NK-92 treated with Interleukin-12 subunit alpha and Interleukin-12 subunit beta, amount 100 ng/mL, for 24 hours (cell line): ENCODE results near the gene EIF5A2.
"Not testable (repeated sequence)": the region's sequence is repeated elsewhere in the genome, so short reads cannot be mapped to it uniquely, and the experiment has no call there.

Experiments
- DNase-seq: peaks from one replicate; lab custom pipeline; 2025; lab: John Stamatoyannopoulos, UW

EIF5A2 gene

DNA sequence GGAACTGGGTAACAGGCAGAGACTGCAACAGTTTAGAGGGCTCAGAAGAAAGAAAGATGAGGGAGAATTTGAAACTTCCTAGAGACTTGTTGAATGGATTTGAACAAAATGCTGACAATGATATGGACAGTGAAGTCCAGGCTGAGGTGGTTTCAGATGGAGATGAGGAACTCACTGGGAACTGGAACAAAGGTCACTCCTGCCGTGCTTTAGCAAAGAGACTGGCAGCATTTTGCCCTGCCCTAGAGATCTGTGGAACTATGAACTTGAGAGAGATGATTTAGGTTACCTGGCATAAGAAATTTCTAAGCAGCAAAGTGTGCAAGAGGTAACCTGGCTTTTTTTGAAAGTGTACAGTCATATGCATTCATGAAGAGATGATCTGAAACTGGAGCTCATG, 11.7 kb downstream of the EIF5A2 start:
- DNase-seq: no peak

DNA sequence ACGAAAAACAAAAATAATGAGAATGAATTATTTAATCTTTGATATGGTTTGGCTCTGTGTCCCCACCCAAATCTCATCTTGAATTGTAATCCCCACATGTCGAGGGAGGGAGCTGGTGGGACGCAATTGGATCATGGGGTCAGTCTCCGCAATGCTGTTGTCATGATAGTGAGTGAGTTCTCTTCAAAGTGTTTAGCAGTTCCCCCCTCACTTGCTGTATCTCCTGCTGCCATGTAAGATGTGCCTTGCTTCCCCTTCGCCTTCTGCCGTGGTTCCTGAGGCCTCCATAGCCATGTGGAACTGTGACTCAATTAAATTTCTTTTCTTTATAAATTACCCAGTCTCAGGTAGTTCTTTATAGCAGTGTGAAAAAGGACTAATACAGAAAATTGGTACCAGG, 12.1 kb downstream of the EIF5A2 start:
- DNase-seq: not testable (repeated sequence)

DNA sequence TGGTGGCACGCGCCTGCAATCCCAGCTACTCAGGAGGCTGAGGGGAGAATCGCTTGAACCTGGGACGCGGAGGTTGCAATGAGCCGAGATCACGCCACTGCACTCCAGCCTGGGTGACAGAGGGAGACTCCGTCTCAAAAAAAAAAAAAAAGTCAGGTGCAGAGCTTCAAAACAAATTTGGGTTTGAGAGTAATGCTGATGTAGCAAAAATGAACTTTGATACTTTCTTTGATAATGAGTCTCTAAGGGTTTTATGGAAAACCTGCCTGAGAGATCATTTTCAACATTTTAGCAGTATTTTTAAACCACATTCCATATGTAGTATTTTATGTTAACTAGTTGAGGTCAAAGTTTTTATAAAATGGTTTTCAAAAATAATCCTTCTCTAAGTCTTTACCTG, 14.5 kb downstream of the EIF5A2 start:
- no peak for DNase-seq

DNA sequence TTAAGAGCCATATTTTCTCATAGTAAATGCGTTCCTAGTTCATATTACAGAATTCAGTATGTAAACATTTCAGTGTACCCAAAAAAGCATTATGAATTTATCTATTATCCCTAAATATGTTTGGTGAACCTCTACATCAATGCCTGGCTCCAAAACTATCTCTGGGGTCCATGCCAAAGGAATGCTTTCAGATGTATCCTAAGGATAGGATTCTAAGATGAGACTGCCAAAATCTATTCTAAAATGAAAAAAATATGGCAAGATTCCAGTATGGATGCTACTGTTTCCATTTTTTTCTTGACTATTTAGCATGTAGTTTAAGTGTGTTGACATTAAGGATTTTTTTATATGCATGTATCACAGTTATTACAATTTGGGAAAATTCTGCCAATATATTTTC, 18.8 kb downstream of the EIF5A2 start:
- DNase-seq: no peak

DNA sequence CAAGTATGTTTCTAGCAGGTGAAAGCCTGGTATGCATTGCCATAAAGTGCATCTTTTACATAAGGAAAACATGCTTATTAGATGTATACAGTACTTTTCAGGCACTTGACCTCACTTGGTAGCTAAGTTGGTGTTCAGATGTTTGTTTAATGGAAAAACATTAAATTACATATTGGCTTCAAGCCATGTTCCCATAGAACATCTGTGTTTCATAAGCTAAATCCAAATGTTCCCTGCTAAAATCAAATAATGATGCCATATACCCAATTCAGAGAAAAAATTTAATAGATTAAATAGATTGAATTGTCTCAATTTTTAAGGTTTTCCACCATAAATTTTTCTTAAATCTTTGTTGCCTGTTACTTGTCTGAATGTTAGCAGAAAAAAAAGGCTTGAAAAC, 19.3 kb downstream of the EIF5A2 start:
- DNase-seq: no peak

DNA sequence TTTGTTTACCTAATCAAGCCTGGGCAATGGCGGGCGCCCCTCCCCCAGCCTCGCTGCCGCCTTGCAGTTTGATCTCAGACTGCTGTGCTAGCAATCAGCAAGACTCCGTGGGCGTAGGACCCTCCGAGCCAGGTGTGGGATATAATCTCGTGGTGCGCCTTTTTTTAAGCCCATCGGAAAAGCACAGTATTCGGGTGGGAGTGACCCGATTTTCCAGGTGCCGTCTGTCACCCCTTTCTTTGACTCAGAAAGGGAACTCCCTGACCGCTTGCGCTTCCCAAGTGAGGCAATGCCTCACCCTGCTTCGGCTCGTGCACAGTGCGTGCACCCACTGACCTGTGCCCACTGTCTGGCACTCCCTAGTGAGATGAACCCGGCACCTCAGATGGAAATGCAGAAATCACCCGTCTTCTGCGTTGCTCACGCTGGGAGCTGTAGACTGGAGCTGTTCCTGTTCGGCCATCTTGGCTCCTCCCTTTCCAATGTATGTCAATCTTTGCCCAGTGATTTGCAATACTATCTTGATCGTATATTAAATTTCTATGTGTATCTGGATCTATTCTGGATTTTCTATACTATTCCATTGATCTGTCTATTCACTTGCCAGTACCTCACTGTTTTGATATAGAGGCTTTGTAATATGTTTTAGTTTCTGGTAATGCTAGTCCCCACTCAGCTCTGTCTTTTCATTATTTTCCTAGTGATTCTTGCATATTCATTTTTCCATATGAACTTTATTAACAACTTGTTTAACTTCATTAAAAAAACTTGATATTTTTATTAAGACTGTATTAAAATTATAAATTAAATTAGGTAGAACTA, 24.1 kb downstream of the EIF5A2 start:
- not testable (repeated sequence) for DNase-seq

DNA sequence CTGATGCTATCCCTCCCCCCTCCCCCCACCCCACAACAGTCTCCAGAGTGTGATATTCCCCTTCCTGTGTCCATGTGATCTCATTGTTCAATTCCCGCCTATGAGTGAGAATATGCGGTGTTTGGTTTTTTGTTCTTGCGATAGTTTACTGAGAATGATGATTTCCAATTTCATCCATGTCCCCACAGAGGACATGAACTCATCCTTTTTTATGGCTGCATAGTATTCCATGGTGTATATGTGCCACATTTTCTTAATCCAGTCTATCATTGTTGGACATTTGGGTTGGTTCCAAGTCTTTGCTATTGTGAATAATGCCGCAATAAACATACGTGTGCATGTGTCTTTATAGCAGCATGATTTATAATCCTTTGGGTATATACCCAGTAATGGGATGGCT, 29.7 kb downstream of the EIF5A2 start:
- not testable (repeated sequence) for DNase-seq

DNA sequence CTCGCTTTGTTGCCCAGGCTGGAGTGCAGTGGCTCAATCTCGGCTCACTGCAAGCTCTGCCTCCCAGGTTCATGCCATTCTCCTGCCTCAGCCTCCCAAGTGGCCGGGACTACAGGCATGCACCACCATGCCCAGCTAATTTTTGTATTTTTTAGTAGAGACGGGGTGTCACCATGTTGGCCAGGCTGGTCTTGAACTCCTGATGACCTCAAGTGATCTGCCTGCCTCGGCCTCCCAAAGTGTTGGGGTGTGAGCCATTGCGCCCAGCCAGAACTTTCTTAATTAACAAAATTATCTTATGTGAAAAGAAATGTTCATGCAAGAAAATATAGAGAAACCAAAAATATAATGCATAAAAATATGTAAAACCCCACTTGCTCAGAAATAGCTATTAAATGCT, 31.1 kb downstream of the EIF5A2 start:
- not testable (repeated sequence) for DNase-seq

DNA sequence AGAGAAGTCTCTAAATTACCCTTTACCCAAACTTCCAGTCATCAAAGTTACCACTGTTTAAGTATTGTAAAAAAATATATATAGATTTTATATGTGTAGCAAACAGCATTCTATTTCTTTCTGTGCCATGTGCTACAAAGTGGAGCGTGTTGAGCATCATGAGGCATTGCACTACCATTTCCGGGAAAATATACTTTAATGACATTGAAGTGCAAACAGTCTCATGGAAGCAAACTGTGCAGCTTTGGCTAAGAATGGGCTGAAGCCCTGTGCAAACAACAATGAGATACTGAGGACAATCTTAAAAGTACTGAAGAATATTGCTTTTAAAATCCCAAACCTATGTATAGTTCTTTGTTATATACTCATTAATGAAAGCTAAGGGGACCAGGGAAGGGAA, 31.9 kb downstream of the EIF5A2 start:
- DNase-seq: no peak

DNA sequence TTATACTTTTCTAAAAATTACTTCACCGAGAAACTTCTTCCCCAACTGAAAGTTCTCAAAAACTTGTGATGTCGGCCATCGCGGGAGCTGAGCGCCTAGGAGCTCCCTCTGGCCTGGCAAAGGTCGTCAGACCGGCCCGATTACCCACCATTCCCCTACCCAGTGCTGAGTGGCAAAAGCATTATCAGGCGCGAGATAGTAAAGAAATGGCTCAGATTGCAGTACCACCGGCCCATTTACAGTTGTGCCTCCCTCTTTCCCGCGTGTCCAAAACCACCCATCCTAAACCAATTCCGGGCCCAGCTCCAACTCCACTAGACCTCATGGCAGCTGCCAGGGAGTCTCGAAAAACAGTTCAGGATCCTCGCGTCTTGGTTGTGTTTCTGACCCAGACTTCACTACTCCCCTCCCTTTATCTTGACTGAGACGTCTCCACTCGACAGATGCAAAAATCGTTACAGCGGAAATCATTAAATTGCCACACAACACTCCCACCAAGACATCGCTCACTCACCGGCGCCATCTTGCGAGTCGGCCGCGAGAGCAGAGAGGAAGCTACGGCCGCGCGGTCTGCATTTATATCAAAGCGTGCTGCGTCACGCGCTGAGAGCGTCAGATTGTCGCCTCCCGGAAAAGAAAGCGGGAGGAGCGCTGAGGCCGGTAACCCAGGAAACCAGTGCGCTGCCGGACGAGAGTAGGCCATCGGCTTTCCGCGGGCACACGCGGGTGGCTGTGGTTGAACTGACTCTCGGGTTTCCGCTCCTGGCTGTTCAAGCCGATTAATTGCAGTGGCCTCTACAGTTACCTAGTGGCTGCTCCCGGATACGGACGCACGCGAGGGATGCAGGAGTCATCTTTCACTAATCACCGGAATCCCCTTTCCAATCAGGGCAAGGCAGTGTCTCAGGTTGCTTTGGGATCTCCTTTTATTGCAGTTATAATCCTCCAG, 38.5 kb downstream of the EIF5A2 start, which contains the start of gene RPL22L1:
RPL22L1 (minus strand) TSS at position 551 of the 949 bp plus-strand sequence; CDS start at position 523, 28 bp downstream.
- no peak for DNase-seq

DNA sequence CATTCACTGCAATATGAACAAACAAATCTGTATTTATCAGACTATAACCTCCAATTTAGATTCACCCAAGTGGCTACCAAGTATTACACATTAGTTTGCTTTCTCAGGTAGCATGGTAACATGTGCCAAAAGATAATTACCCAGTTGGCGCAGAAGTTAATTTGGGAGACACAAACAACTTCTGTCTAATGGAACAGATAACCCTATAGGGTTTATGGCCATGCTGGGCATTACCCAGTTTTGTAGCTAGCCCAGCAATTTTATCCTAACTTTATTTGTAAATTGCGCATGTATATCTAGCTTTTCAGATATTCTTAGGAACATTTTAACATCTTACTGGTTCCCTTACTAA, 39.2 kb downstream of the EIF5A2 start:
- DNase-seq: no peak

DNA sequence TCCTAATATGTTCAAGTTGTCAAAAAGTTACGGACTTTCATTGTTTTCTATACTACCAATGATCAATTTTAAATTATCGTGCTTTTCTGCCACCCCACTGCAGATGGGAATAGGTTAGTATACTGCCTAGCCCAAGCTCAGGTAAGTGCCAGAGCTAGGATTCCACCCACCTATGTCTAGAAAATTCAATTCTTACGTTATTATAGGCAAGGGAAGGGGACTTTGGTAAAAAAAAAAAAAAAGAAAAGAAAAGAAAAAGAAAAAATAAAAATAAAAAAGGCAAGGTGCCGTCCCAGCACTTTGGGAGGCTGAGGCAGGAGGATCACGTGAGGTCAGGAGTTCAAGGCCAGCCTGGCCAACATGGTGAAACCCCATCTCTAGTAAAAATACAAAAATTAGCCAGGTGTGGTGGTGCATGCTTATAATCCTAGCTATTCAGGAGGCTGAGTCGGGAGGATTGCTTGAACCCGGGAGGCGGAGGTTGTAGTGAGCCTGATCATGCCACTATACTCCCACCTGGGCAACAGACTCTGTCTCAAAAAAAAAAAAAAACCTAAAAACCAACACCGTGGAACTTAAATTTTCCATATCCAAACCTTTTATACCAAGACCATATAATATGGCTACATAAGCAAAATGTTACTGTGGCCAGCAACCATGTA, 39.7 kb downstream of the EIF5A2 start:
- no peak for DNase-seq

DNA sequence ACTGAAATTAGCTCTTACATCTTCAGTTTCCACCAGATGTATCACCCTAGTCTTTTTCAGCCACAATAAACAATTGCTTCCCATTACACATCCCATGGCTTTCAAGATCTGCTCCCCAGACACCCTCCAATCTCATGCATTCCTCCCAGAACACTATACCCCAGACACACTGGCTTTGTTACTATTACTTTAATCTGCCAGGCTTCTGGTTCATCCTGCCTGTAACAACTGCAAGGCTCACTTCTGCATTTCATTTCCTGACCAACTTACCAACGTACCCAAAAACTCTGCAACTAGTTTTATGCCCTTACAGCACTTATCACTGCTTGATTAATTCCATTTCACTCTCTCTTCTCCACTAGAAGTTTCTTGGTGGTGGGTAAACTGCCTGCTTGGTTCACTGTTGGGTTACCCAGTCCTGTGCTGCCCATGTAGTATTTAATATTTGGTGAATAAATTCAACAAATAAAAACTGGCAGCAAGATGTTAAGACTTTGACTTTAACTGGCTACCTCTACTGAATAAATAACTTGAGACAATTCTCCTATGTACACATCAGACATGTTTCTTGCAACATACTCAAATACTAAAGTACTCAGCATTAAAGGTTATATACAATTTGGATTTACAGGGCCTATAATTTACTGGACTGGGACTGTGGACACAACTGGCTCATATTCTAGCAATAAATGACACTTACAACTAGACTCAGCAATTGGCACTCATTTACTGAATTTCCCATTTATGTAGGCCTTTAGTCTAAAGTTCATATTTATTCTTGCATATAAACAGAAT, 41.1 kb downstream of the EIF5A2 start:
- no peak for DNase-seq

DNA sequence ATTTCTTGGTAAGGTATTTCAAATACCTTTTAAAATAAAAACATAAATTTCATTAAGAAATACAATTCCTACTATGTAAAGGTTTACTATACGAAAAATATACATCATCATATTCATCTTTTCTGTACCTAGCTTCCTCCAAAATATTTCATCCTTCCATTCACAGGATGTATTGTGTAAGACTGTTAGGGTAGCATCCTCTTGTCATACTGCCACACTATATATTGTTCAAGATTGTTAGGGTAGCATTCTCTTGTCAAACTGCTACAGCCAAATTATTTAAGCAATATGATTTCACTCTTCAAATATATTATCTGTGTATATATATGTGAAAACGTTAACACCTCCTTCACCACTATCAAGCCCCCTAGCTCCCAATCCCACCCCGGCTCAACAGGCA, 41.9 kb downstream of the EIF5A2 start:
- DNase-seq: no peak

DNA sequence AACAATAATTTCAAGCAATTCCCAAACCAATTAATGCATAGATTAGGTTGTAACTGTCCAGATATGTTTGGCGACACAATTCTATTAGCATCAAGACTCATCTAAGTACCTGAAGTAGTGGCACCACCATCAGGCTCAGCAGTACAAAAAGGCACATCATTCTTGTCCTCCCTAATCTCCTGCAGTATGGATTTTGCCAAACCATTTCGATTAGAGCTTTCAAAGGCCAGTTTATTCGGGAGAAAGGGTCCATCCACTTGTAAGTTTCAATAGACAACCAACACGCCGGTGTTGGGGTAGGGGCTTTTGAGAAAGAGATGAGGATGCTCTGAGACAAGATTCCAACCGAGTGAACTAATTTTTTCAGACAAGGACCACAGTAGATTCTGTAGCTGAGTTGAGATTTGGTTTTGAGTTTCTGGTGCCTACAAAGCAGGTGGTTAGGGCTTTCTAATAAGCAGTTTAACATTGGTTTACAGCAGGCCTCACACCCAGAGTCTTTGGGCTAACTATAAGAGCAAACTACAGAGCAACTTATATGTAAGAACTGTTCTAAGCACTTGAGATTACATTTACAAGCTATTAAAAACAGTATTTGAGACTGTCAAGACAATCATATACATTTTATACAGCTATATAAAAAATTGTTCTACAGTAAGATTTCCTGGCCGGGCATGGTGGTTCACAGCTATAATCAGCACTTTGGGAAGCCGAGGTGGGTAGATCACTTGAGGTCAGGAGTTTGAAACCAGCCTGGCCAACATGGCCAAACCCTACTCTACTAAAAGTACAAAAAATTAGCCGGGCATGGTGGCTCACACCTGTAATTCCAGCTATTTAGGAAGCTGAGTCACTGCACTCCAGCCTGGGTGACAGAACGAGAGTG, 43.0 kb downstream of the EIF5A2 start:
- DNase-seq: no peak

DNA sequence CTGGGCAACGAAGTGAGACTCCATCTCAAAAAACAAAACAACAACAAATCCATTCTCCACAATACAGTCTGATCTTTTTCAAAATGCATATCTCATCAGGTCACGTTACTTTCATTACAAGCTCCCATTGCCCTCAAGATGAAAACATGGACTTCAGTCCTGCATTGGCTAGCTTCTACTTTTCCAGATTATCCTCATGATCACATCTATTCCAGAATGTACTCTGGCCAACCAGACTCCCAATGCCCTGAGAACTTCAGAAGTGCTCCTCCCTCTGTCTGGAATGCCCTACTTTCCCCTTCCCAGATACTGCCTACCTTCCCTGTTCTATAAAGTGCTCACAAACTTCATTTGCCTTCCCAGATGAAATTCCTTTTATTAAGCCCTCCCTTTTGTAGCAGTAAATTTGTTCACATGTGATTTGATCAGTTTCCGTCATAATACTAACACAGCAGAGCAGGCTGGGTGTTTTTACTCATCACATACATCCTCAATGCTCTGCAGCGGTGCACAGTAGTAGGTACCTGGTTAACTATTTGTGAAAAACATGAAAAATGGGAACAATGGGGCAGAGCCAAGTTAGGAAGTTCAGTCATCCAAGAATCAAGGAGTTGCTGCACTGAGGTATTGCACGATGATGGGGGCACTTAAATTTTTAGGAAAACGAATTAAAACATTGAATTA, 43.8 kb downstream of the EIF5A2 start:
- DNase-seq: no peak

DNA sequence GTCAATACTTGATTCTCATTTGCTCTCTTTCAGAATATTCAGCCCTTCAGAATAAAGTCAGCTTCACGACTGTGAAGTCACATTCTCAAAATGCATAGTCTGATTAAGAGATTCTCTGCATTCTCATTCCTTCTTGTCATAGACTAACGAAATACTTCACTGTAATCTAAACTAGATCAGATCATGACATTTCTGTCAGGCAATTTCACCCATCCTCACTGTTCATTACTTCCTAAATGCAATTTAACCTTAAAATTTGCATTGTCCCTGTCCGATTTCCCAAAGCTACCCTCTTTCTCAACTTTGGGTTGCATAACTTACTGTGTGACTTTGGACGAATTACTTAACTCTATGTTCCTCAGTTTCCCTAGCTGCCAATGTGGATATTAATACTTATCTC, 44.6 kb downstream of the EIF5A2 start:
- DNase-seq: no peak

DNA sequence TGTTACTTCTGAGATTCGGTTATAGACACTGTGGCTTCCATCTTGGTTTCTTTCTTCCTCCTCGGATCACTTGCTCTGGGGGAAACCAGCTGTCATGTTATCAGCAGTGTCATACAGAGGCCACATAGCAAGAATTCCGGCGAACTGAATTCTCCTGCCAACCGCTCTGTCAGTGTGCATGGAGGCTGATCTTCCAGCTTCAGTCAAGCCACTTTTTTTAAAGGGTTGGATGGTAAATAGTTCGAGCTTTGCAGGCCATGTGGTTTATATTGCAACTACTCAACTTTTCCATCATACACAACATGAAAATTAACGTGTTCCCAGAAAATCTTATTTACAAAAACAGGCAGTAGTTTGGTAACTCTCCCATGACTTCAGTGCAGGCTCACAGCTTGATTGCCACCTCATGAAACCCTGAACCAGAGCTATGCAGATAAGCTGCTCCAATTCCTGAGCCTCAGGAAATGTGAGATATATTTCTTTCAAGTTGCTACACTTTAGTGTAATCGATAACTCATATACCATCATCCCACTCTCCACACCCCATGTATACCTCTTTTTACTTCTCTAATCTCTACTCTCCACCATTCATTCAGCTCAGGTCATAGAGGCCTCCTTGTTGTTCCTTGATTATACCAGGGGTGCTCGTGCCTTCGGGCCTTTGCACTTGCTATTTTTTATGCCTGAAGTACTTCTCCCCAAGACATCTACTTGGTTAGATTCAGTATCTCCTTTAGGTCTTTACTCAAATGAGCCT, 45.6 kb downstream of the EIF5A2 start:
- no peak for DNase-seq

DNA sequence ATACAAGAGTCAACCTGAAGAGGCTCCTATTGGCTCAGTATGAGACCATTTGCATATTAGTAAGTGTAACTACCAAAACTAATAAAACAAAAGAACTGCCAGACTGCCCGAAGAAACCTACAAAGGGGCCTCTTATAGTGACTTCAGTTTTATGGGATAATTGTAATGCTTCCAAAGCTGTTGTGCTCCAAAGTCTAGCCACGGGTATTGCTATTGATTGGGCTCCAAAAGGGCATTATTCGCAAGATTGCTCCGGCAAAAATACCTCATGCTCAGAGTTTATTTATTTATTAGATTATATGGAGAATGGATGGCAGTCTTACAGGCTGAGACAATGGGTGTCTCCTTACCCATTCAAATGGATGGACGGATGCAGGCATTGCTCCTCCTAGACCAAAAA, 49.8 kb downstream of the EIF5A2 start:
- no peak for DNase-seq
